Activated CD4-positive, alpha-beta T cell treated with anti-CD3 and anti-CD28 coated beads for 36 hours (primary cell): ENCODE results near the gene TCF3. TPM values are rescaled to one million over a fixed set of nuclear protein-coding genes. Genes with fewer than 3 reads are reported as not detected.

ENCODE experiments used
- ATAC-seq: fragments of 200-7000 bp; cut with Tn5 transposase; one replicate; pipeline ENCODE4 v1.10.0; 2021; ENCODE audit warnings: mild to moderate bottlenecking, moderate library complexity
- CTCF ChIA-PET: fragments of 350-600 bp; sonication (Branson Sonifier 250); formaldehyde crosslinking; loops from one replicate; lab custom pipeline; 2021; ENCODE audit warnings: antibody characterized with exemption; lab: Charles Lee
- POLR2A ChIA-PET: fragments of 350-600 bp; sonication (Branson Sonifier 250); formaldehyde crosslinking; loops from one replicate; lab custom pipeline; 2021; ENCODE audit warnings: antibody characterized with exemption, inconsistent platforms; lab: Charles Lee
- DNase-seq: peaks from one replicate; pipeline ENCODE4 v3.0.0-alpha.2; 2020
- H3K27ac Mint-ChIP-seq: one replicate; pipeline ENCODE4 v1.8.0; 2021; ENCODE audit warnings: mixed read lengths
- H3K27me3 Mint-ChIP-seq: one replicate; pipeline ENCODE4 v1.8.0; 2021; ENCODE audit warnings: mixed read lengths
- H3K36me3 Mint-ChIP-seq: one replicate; pipeline ENCODE4 v1.8.0; 2021; ENCODE audit warnings: low read depth, mixed read lengths
- H3K4me1 Mint-ChIP-seq: one replicate; pipeline ENCODE4 v1.8.0; 2021; ENCODE audit warnings: mixed read lengths
- H3K4me3 Mint-ChIP-seq: one replicate; pipeline ENCODE4 v1.8.0; 2021; ENCODE audit warnings: mild to moderate bottlenecking, moderate library complexity, mixed read lengths
- H3K9me3 Mint-ChIP-seq: one replicate; pipeline ENCODE4 v1.8.0; 2021; ENCODE audit warnings: low read depth, mixed read lengths
- intact Hi-C, 2 experiments: fragments of 100-400 bp; cut with DNase I in 1 of 2; cut with micrococcal nuclease in 1 of 2; formaldehyde crosslinking; loops; one replicate each; pipeline versions ENCODE4 v1.14.2 to v1.15.1; 2022 to 2024; cut with DNase I, micrococcal nuclease
- total RNA-seq, 2 experiments: library from RNA; stranded (reverse); gene quantifications; one replicate each; pipeline ENCODE4 v1.2.3, GENCODE V29; 2021

Gene TCF3
- total RNA-seq, 2 experiments from 2014 or later = 115 to 133 TPM

GRCh38 chr19:1684573-1684912, 32.1 kb upstream of the TCF3 start:
- Mint-ChIP-seq H3K27me3 (peaks cover 16% of the 10 kb centered on the region), H3K9me3 (no peaks in the 10 kb centered on the region), H3K4me1 (no peaks in the 10 kb centered on the region), H3K36me3 (no peaks in the 10 kb centered on the region), H3K27ac (no peak overlapping the region), H3K4me3 (no peak overlapping the region)
- ATAC-seq = no peak
- DNase-seq = no peak
- POLR2A ChIA-PET = no interaction called here
- CTCF ChIA-PET = interaction anchor here (1.2 kb wide), 1 partner anchor 12 kb away, joined by 4 read pairs; no protein-coding TSS in a partner anchor
- intact Hi-C loops = no loop called here

GRCh38 chr19:1683869-1684572, 31.6 kb upstream of the TCF3 start:
- POLR2A ChIA-PET = no interaction called here
- Mint-ChIP-seq H3K27ac (no peak overlapping the region), H3K27me3 (peaks cover 17% of the 10 kb centered on the region), H3K9me3 (no peaks in the 10 kb centered on the region), H3K4me3 (no peak overlapping the region), H3K4me1 (no peaks in the 10 kb centered on the region), H3K36me3 (no peaks in the 10 kb centered on the region)
- intact Hi-C loops = no loop called here
- DNase-seq (no peak), ATAC-seq (no peak)
- CTCF ChIA-PET = interaction anchor here (1.2 kb wide), 1 partner anchor 12 kb away, joined by 4 read pairs; no protein-coding TSS in a partner anchor

DNA sequence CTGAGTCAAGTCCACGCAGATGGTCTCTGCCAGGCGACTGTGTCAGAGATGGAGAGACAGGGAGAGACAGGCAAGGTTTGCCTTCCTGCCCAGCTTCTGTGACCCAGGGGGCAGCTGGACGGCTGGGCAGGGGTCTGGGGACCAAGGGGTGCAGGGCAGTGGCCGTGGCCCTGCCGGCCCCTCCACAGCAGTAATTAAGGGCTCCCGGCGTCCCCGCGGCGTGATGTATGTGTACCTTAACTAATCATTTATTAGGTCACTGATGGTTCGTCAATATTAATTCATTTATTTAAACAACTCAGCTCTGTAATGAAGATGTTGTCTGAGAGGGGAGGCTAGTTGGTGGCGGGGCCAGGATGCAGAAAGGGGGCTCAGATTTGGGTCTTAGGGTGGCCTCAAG, 28.6 kb upstream of the TCF3 start:
- no peak for DNase-seq
- POLR2A ChIA-PET = no interaction called here
- no peaks in the 10 kb centered on the region for H3K36me3 Mint-ChIP-seq
- peaks cover 28% of the 10 kb centered on the region for H3K27me3 Mint-ChIP-seq
- no peak overlapping the region for H3K27ac Mint-ChIP-seq
- intact Hi-C loops = no loop called here
- H3K4me1 Mint-ChIP-seq = no peaks in the 10 kb centered on the region
- no peak overlapping the region for H3K4me3 Mint-ChIP-seq
- CTCF ChIA-PET = no interaction called here
- ATAC-seq = no peak
- H3K9me3 Mint-ChIP-seq = no peaks in the 10 kb centered on the region

- intact Hi-C loops = loop anchor here in 1 of 2 experiments (10.0 kb wide), 1 partner anchor 117 kb away; no protein-coding TSS in a partner anchor
- POLR2A ChIA-PET = no interaction called here
- CTCF ChIA-PET = no interaction called here
- no peak overlapping the region for H3K4me3 Mint-ChIP-seq
- DNase-seq = no peak
- no peaks in the 10 kb centered on the region for H3K4me1 Mint-ChIP-seq
- H3K36me3 Mint-ChIP-seq = no peaks in the 10 kb centered on the region
- H3K27ac Mint-ChIP-seq = no peak overlapping the region
- no peaks in the 10 kb centered on the region for H3K9me3 Mint-ChIP-seq
- H3K27me3 Mint-ChIP-seq = peaks cover 40% of the 10 kb centered on the region
- no peak for ATAC-seq
Observed at GRCh38 chr19:1678073-1678472, 25.7 kb upstream of the TCF3 start.

DNA sequence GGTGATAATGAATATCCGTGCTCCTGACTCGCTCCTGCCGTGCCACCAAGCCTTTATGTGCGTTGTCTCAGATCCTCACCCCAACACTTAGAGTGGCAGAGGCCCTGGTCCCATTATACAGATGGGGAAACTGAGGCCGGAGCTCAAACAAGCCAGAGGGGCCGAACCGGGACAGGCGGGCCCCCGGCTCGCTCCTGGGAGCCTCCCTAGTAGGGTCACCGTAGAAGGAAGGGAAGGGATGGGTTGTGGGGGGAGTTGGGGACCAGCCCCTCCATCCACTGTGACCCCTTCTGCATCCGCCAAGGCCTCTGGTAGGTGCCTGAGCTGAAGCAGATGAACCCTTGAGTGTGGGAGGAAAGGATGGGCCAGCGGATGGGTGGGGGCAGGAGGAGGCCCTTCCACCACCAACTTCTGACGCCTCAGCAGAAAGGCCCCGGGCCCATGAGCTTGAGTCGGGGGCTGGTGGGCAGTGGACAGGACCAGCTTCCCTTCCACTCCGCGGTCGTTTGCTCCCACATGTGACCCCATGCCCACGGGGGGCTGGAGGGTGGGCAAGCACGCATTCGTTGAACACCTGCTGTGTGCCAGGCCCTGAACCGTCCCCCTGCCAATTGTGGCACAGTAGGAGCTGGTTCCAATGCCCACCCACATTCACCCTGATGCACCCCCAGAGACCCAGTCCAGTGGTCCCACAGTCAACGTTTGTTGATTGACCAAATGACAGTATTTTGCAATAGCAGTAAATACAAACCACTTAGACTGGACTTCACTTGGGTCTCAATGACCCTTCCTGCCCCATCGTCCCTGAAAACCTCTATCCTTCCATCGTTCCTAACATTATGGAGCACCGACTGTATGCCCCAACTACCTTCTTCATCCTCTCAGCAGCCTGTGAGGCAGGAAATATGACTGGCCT, 24.2 kb upstream of the TCF3 start:
- ChIA-PET CTCF (interaction anchor here (0.6 to 0.9 kb wide), 4 partner anchors 72 to 111 kb away, joined by 3 read pairs; partner anchors contain the start of gene MBD3), POLR2A (no interaction called here)
- intact Hi-C loops = loop anchor here in 1 of 2 experiments (10.0 kb wide), 1 partner anchor 118 kb away; no protein-coding TSS in a partner anchor

GRCh38 chr19:1675633-1676350, 23.4 kb upstream of the TCF3 start:
- intact Hi-C loops = loop anchor here in 1 of 2 experiments (10.0 kb wide), 1 partner anchor 119 kb away; no protein-coding TSS in a partner anchor
- CTCF ChIA-PET = interaction anchor here (0.7 kb wide), 1 partner anchor 85 kb away, joined by 3 read pairs; no protein-coding TSS in a partner anchor
- H3K27me3 Mint-ChIP-seq = peaks cover 39% of the 10 kb centered on the region
- H3K4me1 Mint-ChIP-seq = no peaks in the 10 kb centered on the region
- ATAC-seq = no peak
- no peak overlapping the region for H3K27ac Mint-ChIP-seq
- no peak overlapping the region for H3K4me3 Mint-ChIP-seq
- H3K9me3 Mint-ChIP-seq = no peaks in the 10 kb centered on the region
- H3K36me3 Mint-ChIP-seq = no peaks in the 10 kb centered on the region
- POLR2A ChIA-PET = interaction anchor here (0.6 kb wide), 1 partner anchor 87 kb away, joined by 3 read pairs; no protein-coding TSS in a partner anchor
- DNase-seq = no peak

More for the DNA sequence above, 24.2 kb upstream of the TCF3 start:
- ATAC-seq (no peak), DNase-seq (no peak)
- no peaks in the 10 kb centered on the region for H3K9me3 Mint-ChIP-seq
- no peak overlapping the region for H3K27ac Mint-ChIP-seq
- peaks cover 38% of the 10 kb centered on the region for H3K27me3 Mint-ChIP-seq
- H3K4me3 Mint-ChIP-seq = no peak overlapping the region
- no peaks in the 10 kb centered on the region for H3K36me3 Mint-ChIP-seq
- no peaks in the 10 kb centered on the region for H3K4me1 Mint-ChIP-seq

GRCh38 chr19:1674293-1674679, 21.9 kb upstream of the TCF3 start:
- intact Hi-C loops = loop anchor here (5.0 to 10.0 kb wide), 4 partner anchors 67 to 127 kb away; partner anchors contain the start of gene UQCR11 (in 1 of the 2)
- Mint-ChIP-seq H3K4me3 (no peak overlapping the region), H3K4me1 (no peaks in the 10 kb centered on the region), H3K9me3 (no peaks in the 10 kb centered on the region), H3K27ac (no peak overlapping the region), H3K36me3 (no peaks in the 10 kb centered on the region), H3K27me3 (peaks cover 40% of the 10 kb centered on the region)
- ATAC-seq (no peak), DNase-seq (no peak)
- CTCF ChIA-PET = interaction anchor here (3.5 kb wide), 1 partner anchor 92 kb away, joined by 20 read pairs; no protein-coding TSS in a partner anchor
- POLR2A ChIA-PET = no interaction called here

DNA sequence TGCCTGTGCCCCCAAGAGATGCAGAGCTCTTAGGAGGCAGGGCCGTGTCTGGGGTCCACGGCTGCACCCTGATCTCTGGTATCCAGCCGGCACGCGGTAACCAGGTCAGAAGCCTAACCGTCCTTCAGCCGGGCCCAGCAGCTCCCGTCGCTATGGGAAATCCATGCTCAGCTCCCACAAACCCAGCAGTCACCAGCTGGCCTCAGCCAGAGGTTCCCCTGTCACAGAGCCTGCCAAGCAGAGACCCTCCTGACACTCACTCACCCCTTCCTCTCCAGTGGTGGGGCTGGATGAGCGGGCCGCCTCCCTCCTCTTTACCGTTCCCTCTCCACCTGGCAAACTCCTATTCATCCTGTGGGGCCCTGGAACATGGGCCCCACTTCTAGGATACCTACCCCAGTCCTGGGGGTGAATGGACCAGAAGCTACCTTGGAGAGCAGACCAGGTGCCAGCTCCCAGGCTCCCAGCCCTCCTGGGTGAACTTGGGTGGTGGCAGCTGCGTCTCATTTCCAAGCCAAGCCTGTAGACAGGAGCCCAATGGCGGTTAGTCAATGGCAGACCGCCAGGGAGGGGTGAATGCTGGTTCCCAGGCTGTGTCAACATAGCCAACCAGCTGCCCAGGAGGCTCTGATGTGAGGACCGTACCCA, 21.4 kb upstream of the TCF3 start:
- H3K9me3 Mint-ChIP-seq = no peaks in the 10 kb centered on the region
- no peak for ATAC-seq
- no peak for DNase-seq
- peaks cover 43% of the 10 kb centered on the region for H3K27me3 Mint-ChIP-seq
- POLR2A ChIA-PET = no interaction called here
- CTCF ChIA-PET = interaction anchor here (0.6 to 3.5 kb wide), 4 partner anchors 12 to 1384 kb away, joined by 3 to 20 read pairs (median 9); no protein-coding TSS in a partner anchor
- H3K4me1 Mint-ChIP-seq = peaks cover 4% of the 10 kb centered on the region
- intact Hi-C loops = loop anchor here (2.0 to 10.0 kb wide), 5 partner anchors 49 to 126 kb away; partner anchors contain the start of gene UQCR11 (in 1 of the 2)
- H3K36me3 Mint-ChIP-seq = no peaks in the 10 kb centered on the region
- H3K27ac Mint-ChIP-seq = no peak overlapping the region
- no peak overlapping the region for H3K4me3 Mint-ChIP-seq

DNA sequence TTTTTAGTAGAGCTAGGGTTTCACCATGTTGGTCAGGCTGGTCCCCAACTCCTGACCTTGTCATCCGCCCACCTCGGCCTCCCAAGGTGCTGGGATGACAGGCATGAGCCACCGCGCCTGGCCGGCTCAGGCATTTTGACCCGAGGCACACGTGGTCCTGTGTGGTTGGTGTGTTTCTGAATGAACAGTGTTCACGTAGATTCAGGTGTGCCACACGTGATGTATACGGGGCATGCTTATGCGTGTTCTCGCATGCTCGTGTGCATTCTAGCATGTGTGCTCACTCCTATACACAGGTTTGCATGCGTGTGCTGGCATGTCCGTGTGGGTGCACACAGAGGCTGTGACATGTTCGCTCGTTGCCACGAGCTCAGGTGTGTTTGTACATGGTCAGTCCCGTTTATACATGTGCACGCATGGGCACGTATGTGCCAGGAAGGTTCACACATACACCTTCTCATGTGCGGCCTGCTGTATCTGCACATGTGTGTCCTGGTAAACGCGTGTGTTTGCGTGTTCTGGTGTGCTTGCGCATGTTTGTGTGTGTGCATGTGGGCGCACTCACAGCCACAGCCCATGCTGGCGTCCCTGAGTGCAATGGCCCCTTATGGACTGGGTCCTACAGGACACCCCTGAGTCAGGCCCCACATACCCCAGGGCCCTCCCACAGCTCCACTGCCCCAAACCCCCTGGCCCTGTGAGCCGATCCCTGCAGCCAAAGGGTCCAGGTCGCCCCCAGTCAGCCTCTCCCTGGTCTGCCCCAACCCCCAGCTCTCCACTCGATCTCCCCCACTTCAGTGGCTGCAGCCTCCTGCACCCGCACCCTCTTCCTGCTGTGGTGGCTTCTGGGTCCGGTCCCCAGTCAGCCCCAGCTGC, 20.6 kb upstream of the TCF3 start:
- Mint-ChIP-seq H3K9me3 (no peaks in the 10 kb centered on the region), H3K4me3 (no peak overlapping the region), H3K4me1 (peaks cover 10% of the 10 kb centered on the region), H3K27ac (no peak overlapping the region), H3K27me3 (peaks cover 45% of the 10 kb centered on the region), H3K36me3 (no peaks in the 10 kb centered on the region)
- POLR2A ChIA-PET = no interaction called here
- intact Hi-C loops = loop anchor here (1.0 to 10.0 kb wide), 10 partner anchors 20 to 139 kb away; partner anchors contain the start of genes ATP8B3 (in 1 of the 2) and UQCR11 (in 1 of the 2)
- CTCF ChIA-PET = interaction anchor here (0.6 to 3.5 kb wide), 17 partner anchors 11 to 1385 kb away, joined by 3 to 20 read pairs (median 4); partner anchors contain the start of gene TCF3
- DNase-seq (no peak), ATAC-seq (no peak)
